Measurements from ENCODE around the gene C11orf68. TPM values are rescaled to one million over a fixed set of nuclear protein-coding genes. Genes with fewer than 3 reads are reported as not detected.

Gene C11orf68
- polyA plus RNA-seq, 3 donors = 21.8 to 31.5 (median 22.8) TPM

DNA sequence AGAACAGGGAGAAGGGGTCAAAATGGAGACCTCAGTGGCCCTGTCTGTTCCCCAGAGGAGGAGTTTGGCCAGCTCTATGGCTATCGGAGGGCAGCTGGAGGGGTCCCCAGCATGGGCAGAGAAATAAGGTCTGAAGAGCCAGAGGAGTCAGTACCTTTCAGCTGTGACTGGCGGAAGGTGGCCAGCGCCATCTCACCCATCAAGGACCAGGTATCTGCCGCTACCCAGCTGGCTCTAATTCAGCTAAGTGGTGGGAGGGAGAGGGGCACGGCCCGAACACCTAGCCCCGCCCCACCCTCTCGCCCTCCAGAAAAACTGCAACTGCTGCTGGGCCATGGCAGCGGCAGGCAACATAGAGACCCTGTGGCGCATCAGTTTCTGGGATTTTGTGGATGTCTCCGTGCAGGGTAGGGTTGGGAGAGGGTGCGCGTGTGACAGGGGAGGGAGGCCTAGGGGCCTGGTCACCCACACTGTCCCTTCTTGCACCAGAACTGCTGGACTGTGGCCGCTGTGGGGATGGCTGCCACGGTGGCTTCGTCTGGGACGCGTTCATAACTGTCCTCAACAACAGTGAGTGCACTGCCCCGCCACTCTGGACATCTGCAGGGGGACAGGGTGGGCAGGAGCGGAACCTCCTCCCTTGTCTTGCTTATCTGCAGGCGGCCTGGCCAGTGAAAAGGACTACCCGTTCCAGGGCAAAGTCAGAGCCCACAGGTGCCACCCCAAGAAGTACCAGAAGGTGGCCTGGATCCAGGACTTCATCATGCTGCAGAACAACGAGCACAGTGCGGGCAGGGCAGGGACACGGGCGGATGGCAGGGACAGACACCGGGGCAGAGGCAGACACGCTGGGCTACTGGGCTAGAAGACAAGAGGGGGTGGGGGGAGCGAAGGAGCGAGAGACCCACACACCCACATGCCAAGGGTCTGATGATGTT, 36.5 kb downstream of the C11orf68 start:
- no peaks in the 10 kb centered on the region for H3K9me3 ChIP-seq (replicated peaks in 1 of 2; ENCODE audit: control insufficient read depth in 1 of 2, insufficient read depth in 1 of 2, low read length in 2 of 2)
- WGBS (ENCODE audit: insufficient coverage) = 93% methylated on average over 21 of the region's 30 CpGs
- Mint-ChIP-seq H3K36me3 (peaks cover 44 to 56% of the 10 kb centered on the region in 2 donors), H3K4me3 (no peak overlapping the region), H3K27me3 (ENCODE audit: low read depth in 3 of 3) (peaks cover 0 to 2% (median 0%) of the 10 kb centered on the region in 3 donors), H3K9me3 (peaks cover 0 to 2% (median 0%) of the 10 kb centered on the region in 7 donors), H3K27ac (peak overlapping the region in 2 of 7 donors; percentile 42 to 50), H3K4me1 (peaks cover 36% of the 10 kb centered on the region)
- peaks cover 36 to 46% of the 10 kb centered on the region in 2 donors for H3K36me3 ChIP-seq (replicated peaks in 1 of 2; ENCODE audit: control insufficient read depth in 1 of 2, insufficient read depth in 2 of 2, low read length in 2 of 2)
- intact Hi-C loops (cut with micrococcal nuclease) = loop anchor here in 1 of 2 donors (5.0 kb wide), 1 partner anchor 105 kb away; no protein-coding TSS in a partner anchor
- peaks cover 17 to 35% of the 10 kb centered on the region in 2 donors for H3K4me1 ChIP-seq (ENCODE audit: control insufficient read depth in 1 of 2, insufficient read depth in 2 of 2, low read length in 2 of 2)
- no peaks in the 10 kb centered on the region for H3K27me3 ChIP-seq (ENCODE audit: control insufficient read depth in 2 of 2, insufficient read depth in 2 of 2, low read length in 2 of 2)
- no peak overlapping the region for H3K4me2 ChIP-seq (replicated peaks; ENCODE audit: extremely low read depth, low read length, poor library complexity, severe bottlenecking)
- H3K27ac ChIP-seq (ENCODE audit: low read depth in 1 of 2, low read length in 2 of 2) = no peak overlapping the region
- TF ChIP-seq, protein P1, sequence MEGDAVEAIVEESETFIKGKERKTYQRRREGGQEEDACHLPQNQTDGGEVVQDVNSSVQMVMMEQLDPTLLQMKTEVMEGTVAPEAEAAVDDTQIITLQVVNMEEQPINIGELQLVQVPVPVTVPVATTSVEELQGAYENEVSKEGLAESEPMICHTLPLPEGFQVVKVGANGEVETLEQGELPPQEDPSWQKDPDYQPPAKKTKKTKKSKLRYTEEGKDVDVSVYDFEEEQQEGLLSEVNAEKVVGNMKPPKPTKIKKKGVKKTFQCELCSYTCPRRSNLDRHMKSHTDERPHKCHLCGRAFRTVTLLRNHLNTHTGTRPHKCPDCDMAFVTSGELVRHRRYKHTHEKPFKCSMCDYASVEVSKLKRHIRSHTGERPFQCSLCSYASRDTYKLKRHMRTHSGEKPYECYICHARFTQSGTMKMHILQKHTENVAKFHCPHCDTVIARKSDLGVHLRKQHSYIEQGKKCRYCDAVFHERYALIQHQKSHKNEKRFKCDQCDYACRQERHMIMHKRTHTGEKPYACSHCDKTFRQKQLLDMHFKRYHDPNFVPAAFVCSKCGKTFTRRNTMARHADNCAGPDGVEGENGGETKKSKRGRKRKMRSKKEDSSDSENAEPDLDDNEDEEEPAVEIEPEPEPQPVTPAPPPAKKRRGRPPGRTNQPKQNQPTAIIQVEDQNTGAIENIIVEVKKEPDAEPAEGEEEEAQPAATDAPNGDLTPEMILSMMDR (IDR thresholded peaks at IDR 0.05) = no peak
- H3K9ac ChIP-seq (ENCODE audit: insufficient read depth, low read length, poor library complexity, severe bottlenecking) = no peak overlapping the region
- H3K79me2 ChIP-seq (ENCODE audit: insufficient read depth, low read length) = peaks cover 15% of the 10 kb centered on the region
- DNase-seq = no peak
- peaks cover 15% of the 10 kb centered on the region for H4K20me1 ChIP-seq (ENCODE audit: insufficient read depth, low read length)
- H2AFZ ChIP-seq (ENCODE audit: insufficient read depth, low read depth, low read length, poor library complexity, severe bottlenecking) = no peak overlapping the region
- no peak overlapping the region for H3K4me3 ChIP-seq (replicated peaks in 1 of 3; ENCODE audit: low read depth in 2 of 3, low read length in 3 of 3)

DNA sequence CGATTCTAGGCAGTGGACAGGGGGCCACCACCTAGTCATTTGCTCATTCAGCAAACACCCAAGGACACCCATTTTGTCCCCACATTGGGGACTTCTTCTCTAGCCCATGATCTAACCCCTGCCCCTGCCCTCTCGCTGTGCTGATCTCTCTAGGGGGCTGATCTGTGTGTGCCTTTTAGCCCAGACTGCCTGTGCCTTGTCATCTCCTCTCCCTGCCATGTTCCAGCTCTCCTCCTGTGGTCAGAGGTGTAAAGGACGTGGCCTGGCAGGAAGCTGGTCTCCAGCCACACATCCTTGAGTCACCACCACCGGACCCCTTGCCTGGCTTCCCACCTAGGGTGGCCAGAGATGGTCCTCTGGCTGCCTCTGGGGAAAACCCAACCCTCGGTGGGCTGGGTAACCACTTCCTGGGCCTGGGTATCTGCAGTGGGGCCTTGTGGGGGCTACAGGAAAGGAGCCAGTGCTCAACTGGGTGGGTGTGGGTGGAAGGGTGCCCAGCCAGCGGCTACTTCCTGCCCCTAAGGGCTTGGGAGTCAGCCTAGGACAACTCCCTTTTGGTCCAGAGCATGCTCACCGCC, 37.9 kb downstream of the C11orf68 start:
- Mint-ChIP-seq H3K9me3 (peaks cover 0 to under 1% (median 0%) of the 10 kb centered on the region in 7 donors), H3K27me3 (ENCODE audit: low read depth in 3 of 3) (peaks cover 0 to 3% (median 2%) of the 10 kb centered on the region in 3 donors), H3K27ac (peak overlapping the region in 1 of 7 donors; percentile 66), H3K36me3 (peaks cover 34 to 43% of the 10 kb centered on the region in 2 donors), H3K4me1 (peaks cover 25% of the 10 kb centered on the region), H3K4me3 (no peak overlapping the region)
- Histone ChIP-seq H3K36me3 (replicated peaks in 1 of 2; ENCODE audit: control insufficient read depth in 1 of 2, insufficient read depth in 2 of 2, low read length in 2 of 2) (peaks cover 33 to 36% of the 10 kb centered on the region in 2 donors), H2AFZ (ENCODE audit: insufficient read depth, low read depth, low read length, poor library complexity, severe bottlenecking) (no peak overlapping the region), H3K9me3 (replicated peaks in 1 of 2; ENCODE audit: control insufficient read depth in 1 of 2, insufficient read depth in 1 of 2, low read length in 2 of 2) (no peaks in the 10 kb centered on the region), H3K4me1 (ENCODE audit: control insufficient read depth in 1 of 2, insufficient read depth in 2 of 2, low read length in 2 of 2) (peaks cover 12 to 23% of the 10 kb centered on the region in 2 donors), H3K4me3 (replicated peaks in 1 of 3; ENCODE audit: low read depth in 2 of 3, low read length in 3 of 3) (no peak overlapping the region), H3K9ac (ENCODE audit: insufficient read depth, low read length, poor library complexity, severe bottlenecking) (no peak overlapping the region), H3K4me2 (replicated peaks; ENCODE audit: extremely low read depth, low read length, poor library complexity, severe bottlenecking) (no peak overlapping the region), H3K79me2 (ENCODE audit: insufficient read depth, low read length) (peaks cover 4% of the 10 kb centered on the region), H3K27ac (ENCODE audit: low read depth in 1 of 2, low read length in 2 of 2) (no peak overlapping the region), H3K27me3 (ENCODE audit: control insufficient read depth in 2 of 2, insufficient read depth in 2 of 2, low read length in 2 of 2) (no peaks in the 10 kb centered on the region), H4K20me1 (ENCODE audit: insufficient read depth, low read length) (peaks cover 15% of the 10 kb centered on the region)
- intact Hi-C loops (cut with micrococcal nuclease) = loop anchor here in 1 of 2 donors (5.0 kb wide), 1 partner anchor 106 kb away; no protein-coding TSS in a partner anchor
- TF ChIP-seq, protein P1 (IDR thresholded peaks at IDR 0.05) = no peak
- DNase-seq = no peak
- 43% methylated on average over 5 of the region's 7 CpGs for WGBS (ENCODE audit: insufficient coverage)

Measured in CD14-positive monocyte (primary cell).